IMR-90 (cell line): ENCODE results near the gene PRDM2. TPM values are rescaled to one million over a fixed set of nuclear protein-coding genes. Genes with fewer than 3 reads are reported as not detected.
A peak's percentile ranks its signal among the peaks of the same experiment; 100 is the strongest.

Source experiments
- ATAC-seq: fragments of 200-7000 bp; cut with Tn5 transposase; 2 replicates; pipeline ENCODE4 v1.9.1; 2020; ENCODE audit warnings: low read depth, mild to moderate bottlenecking, moderate library complexity
- BruUV-seq: library from RNA; stranded (reverse); fragments of 400-500 nt; replicated peaks from 2 replicates; lab custom pipeline; 2021; lab: Mats Ljungman, UMichigan
- CTCF ChIA-PET: fragments of 300-600 bp; formaldehyde crosslinking; extraction: SDS; loops from one replicate; lab custom pipeline; 2021; ENCODE audit warnings: antibody characterized with exemption; lab: Yijun Ruan, JAX
- POLR2A ChIA-PET: fragments of 300-600 bp; sonication (Branson Sonifier 250); formaldehyde crosslinking; loops from one replicate; lab custom pipeline; 2022; ENCODE audit warnings: antibody characterized with exemption; ENCODE audit not compliant: unreplicated experiment; lab: Charles Lee
- DNase-seq: peaks from one replicate; pipeline ENCODE4 v3.0.0; 2013
- H2AFZ ChIP-seq: replicated peaks from 2 replicates; pipeline ENCODE3; 2013; ENCODE audit warnings: low read length, mild to moderate bottlenecking; ENCODE audit not compliant: poor library complexity
- H2AK5ac ChIP-seq: 2 replicates; pipeline ENCODE4 v1.6.1; 2013; ENCODE audit warnings: low read depth, low read length, inconsistent platforms
- H2AK9ac ChIP-seq: replicated peaks from 2 replicates; pipeline ENCODE3; 2013; ENCODE audit warnings: mild to moderate bottlenecking, low read depth, low read length, moderate library complexity; ENCODE audit not compliant: poor library complexity
- H2BK120ac ChIP-seq: 2 replicates; pipeline ENCODE4 v1.6.1; 2013; ENCODE audit warnings: low read depth, low read length, inconsistent platforms
- H2BK15ac ChIP-seq: 3 replicates; pipeline ENCODE4 v1.6.1; 2013; ENCODE audit warnings: low read depth, low read length, inconsistent platforms
- H2BK20ac ChIP-seq: 2 replicates; pipeline ENCODE4 v1.6.1; 2013; ENCODE audit warnings: low read depth, mild to moderate bottlenecking, inconsistent platforms, low read length, moderate library complexity
- H2BK5ac ChIP-seq: 2 replicates; pipeline ENCODE4 v1.6.1; 2013; ENCODE audit warnings: mild to moderate bottlenecking, low read depth, low read length, inconsistent platforms; ENCODE audit not compliant: poor library complexity, severe bottlenecking
- H3K14ac ChIP-seq: replicated peaks from 2 replicates; pipeline ENCODE4 v1.6.1; 2013; ENCODE audit warnings: low read depth, low read length, inconsistent platforms
- H3K18ac ChIP-seq: 2 replicates; pipeline ENCODE4 v1.6.1; 2013; ENCODE audit warnings: low read depth, low read length, control low read depth
- H3K23ac ChIP-seq: 2 replicates; pipeline ENCODE4 v1.6.1; 2013; ENCODE audit warnings: low read depth, low read length, inconsistent platforms
- H3K27ac ChIP-seq: 2 replicates; pipeline ENCODE4 v1.5.1; 2013; ENCODE audit warnings: mild to moderate bottlenecking, control low read depth, low read length; ENCODE audit not compliant: insufficient read depth
- H3K27me3 ChIP-seq: 2 replicates; pipeline ENCODE4 v1.6.1; 2013; ENCODE audit warnings: low read length; ENCODE audit not compliant: control insufficient read depth, insufficient read depth
- H3K36me3 ChIP-seq: 2 replicates; pipeline ENCODE4 v1.6.1; 2013; ENCODE audit warnings: low read length, mixed read lengths; ENCODE audit not compliant: control insufficient read depth, insufficient read depth
- H3K4ac ChIP-seq: 2 replicates; pipeline ENCODE4 v1.6.1; 2013; ENCODE audit warnings: low read depth, low read length, inconsistent platforms
- H3K4me1 ChIP-seq: 2 replicates; pipeline ENCODE4 v1.6.1; 2013; ENCODE audit warnings: low read length, mixed read lengths; ENCODE audit not compliant: control insufficient read depth, insufficient read depth
- H3K4me2 ChIP-seq: 2 replicates; pipeline ENCODE4 v1.6.1; 2013; ENCODE audit warnings: low read depth, mild to moderate bottlenecking, control low read depth, low read length, moderate library complexity
- H3K4me3 ChIP-seq: 2 replicates; pipeline ENCODE4 v1.5.1; 2013; ENCODE audit warnings: low read depth, mild to moderate bottlenecking, control low read depth, low read length, moderate library complexity; ENCODE audit not compliant: insufficient read depth
- H3K56ac ChIP-seq: 2 replicates; pipeline ENCODE4 v1.6.1; 2013; ENCODE audit warnings: low read length, inconsistent platforms; ENCODE audit not compliant: insufficient read depth; ENCODE audit errors: extremely low read depth
- H3K79me1 ChIP-seq, 2 experiments: 2 replicates each; pipeline ENCODE4 v1.6.1; 2013; ENCODE audit warnings: low read length in 2 of 2, inconsistent platforms in 1 of 2, low read depth in 1 of 2
- H3K9ac ChIP-seq: 2 replicates; pipeline ENCODE4 v1.6.1; 2013; ENCODE audit warnings: low read depth, low read length, control low read depth
- H3K9me1 ChIP-seq: 2 replicates; pipeline ENCODE4 v1.6.1; 2013; ENCODE audit warnings: low read length, inconsistent platforms; ENCODE audit not compliant: insufficient read depth
- H3K9me3 ChIP-seq: 2 replicates; pipeline ENCODE4 v1.6.1; 2013; ENCODE audit warnings: low read length; ENCODE audit not compliant: control insufficient read depth, insufficient read depth
- H4K20me1 ChIP-seq: 2 replicates; pipeline ENCODE4 v1.6.1; 2013; ENCODE audit warnings: low read length, inconsistent platforms; ENCODE audit not compliant: insufficient read depth
- H4K5ac ChIP-seq: 2 replicates; pipeline ENCODE4 v1.6.1; 2013; ENCODE audit warnings: mild to moderate bottlenecking, low read depth, low read length, control low read depth
- H4K8ac ChIP-seq, 2 experiments: 2 replicates each; pipeline ENCODE4 v1.6.1; 2013; ENCODE audit warnings: low read depth in 2 of 2, low read length in 2 of 2, control low read depth in 1 of 2, inconsistent platforms in 1 of 2
- H4K91ac ChIP-seq: 2 replicates; pipeline ENCODE4 v1.6.1; 2013; ENCODE audit warnings: low read depth, low read length, inconsistent platforms; ENCODE audit not compliant: insufficient read depth
- FOS ChIP-seq: fragments of 150-350 bp; IDR thresholded peaks from 2 replicates; pipeline ENCODE4 v1.6.1; 2016; ENCODE audit warnings: low read depth, low read length
- MAFK ChIP-seq: IDR thresholded peaks from 2 replicates; pipeline ENCODE4 v1.6.1; 2012; ENCODE audit warnings: low read depth, low read length, improper control_type of control experiment
- MXI1 ChIP-seq: IDR thresholded peaks from 2 replicates; pipeline ENCODE4 v1.6.1; 2012; ENCODE audit warnings: low read depth, mild to moderate bottlenecking, low read length, moderate library complexity, borderline replicate concordance
- POLR2A ChIP-seq: IDR thresholded peaks from 2 replicates; pipeline ENCODE4 v1.6.1; 2012; ENCODE audit warnings: mild to moderate bottlenecking, low read depth, low read length
- RAD21 ChIP-seq: IDR thresholded peaks from 2 replicates; pipeline ENCODE4 v1.6.1; 2012; ENCODE audit warnings: low read length, improper control_type of control experiment
- RCOR1 ChIP-seq: IDR thresholded peaks from 2 replicates; pipeline ENCODE4 v1.6.1; 2012; ENCODE audit warnings: mild to moderate bottlenecking, low read length, improper control_type of control experiment; ENCODE audit not compliant: insufficient replicate concordance
- SMC3 ChIP-seq: fragments of 150-350 bp; IDR thresholded peaks from 2 replicates; pipeline ENCODE4 v1.6.1; 2016; ENCODE audit warnings: low read depth, mild to moderate bottlenecking, antibody characterized with exemption, low read length, moderate library complexity
- WGBS, 2 experiments: methylation state at CpG; one replicate each; pipeline versions ENCODE4 v1.1.5 to v1.1.7; 2013; ENCODE audit warnings: missing lambda C conversion rate in 2 of 2; ENCODE audit not compliant: insufficient read length in 1 of 2; ENCODE audit errors: extremely low coverage in 2 of 2; 5-methylcytosine and 5-hydroxymethylcytosine counted together
- dilution Hi-C: fragments of 300-500 bp; cut with HindIII; formaldehyde crosslinking; loops from one replicate; pipeline ENCODE4 v1.14.3; 2018; ENCODE audit warnings: low sequenced_read_pairs; ENCODE audit not compliant: unreplicated experiment
- in situ Hi-C: fragments of 300-500 bp; cut with MboI; formaldehyde crosslinking; loops from 3 replicates; pipeline ENCODE4 v1.14.3; 2019; ENCODE audit warnings: low sequenced_read_pairs, inconsistent platforms, mixed read lengths
- intact Hi-C: fragments of 100-400 bp; cut with micrococcal nuclease; formaldehyde crosslinking; loops from 2 replicates; pipeline ENCODE4 v1.10.0; 2022
- polyA plus RNA-seq, 3 experiments: library from polyadenylated mRNA; depleted of rRNA; stranded (reverse); fragments of >200 nt; gene quantifications; 2 replicates each; pipeline ENCODE4 v1.2.3, GENCODE V29; 2012; ENCODE audit warnings: low replicate concordance in 1 of 3
- total RNA-seq: library from RNA; depleted of rRNA; stranded (reverse); fragments of >200 nt; gene quantifications from 2 replicates; pipeline ENCODE4 v1.2.3, GENCODE V29; 2012
- TF ChIP-seq, protein P1 (sequence below): conservative IDR thresholded peaks from 2 replicates; pipeline ENCODE4 v1.5.1; 2012; ENCODE audit warnings: mild to moderate bottlenecking, low read depth, low read length, improper control_type of control experiment

The PRDM2 gene
- total and polyA plus RNA-seq, 2 of the 4 experiments (the other 2 are of a cell fraction) = 3.4 to 8.9 TPM

GRCh38 chr1:13813398-13814012, 113.5 kb downstream of the PRDM2 start:
- Histone ChIP-seq H3K9ac (no peak overlapping the region), H3K56ac (no peak overlapping the region), H4K8ac (no peak overlapping the region), H3K27me3 (no peaks in the 10 kb centered on the region), H3K27ac (no peak overlapping the region), H4K5ac (no peak overlapping the region), H3K9me1 (no peaks in the 10 kb centered on the region), H3K9me3 (no peaks in the 10 kb centered on the region), H2BK15ac (no peak overlapping the region), H2BK20ac (no peak overlapping the region), H3K4me3 (no peak overlapping the region), H3K23ac (no peak overlapping the region), H2BK120ac (no peak overlapping the region), H2AK5ac (no peak overlapping the region), H3K4ac (no peak overlapping the region), H3K4me2 (no peak overlapping the region), H4K20me1 (no peaks in the 10 kb centered on the region; the same call in 1 of the 2 replicates), H3K79me1 (no peaks in the 10 kb centered on the region), H4K91ac (no peak overlapping the region), H3K14ac (no peak overlapping the region), H2AFZ (peak overlapping the region; percentile 44), H3K18ac (no peak overlapping the region), H3K36me3 (no peaks in the 10 kb centered on the region), H2BK5ac (no peak overlapping the region), H2AK9ac (no peak overlapping the region), H3K4me1 (no peaks in the 10 kb centered on the region)
- BruUV-seq = no TSS peak
- ChIA-PET CTCF (no interaction called here), POLR2A (no interaction called here)
- DNase-seq (no peak), ATAC-seq (peak; percentile 59; the same call in 1 of the 2 replicates)
- in situ Hi-C loops = no loop called here
- dilution Hi-C loops = no loop called here
- WGBS, 2 experiments = 83% methylated on average over 1 of the region's 17 CpGs; no CpG with 5 or more reads in 1 of the 2 experiments
- TF ChIP-seq FOS = no peak
- no peak for TF ChIP-seq POLR2A
- TF ChIP-seq MXI1 = no peak
- peak; percentile 53 for TF ChIP-seq SMC3
- no peak for TF ChIP-seq RCOR1
- TF ChIP-seq, protein P1, sequence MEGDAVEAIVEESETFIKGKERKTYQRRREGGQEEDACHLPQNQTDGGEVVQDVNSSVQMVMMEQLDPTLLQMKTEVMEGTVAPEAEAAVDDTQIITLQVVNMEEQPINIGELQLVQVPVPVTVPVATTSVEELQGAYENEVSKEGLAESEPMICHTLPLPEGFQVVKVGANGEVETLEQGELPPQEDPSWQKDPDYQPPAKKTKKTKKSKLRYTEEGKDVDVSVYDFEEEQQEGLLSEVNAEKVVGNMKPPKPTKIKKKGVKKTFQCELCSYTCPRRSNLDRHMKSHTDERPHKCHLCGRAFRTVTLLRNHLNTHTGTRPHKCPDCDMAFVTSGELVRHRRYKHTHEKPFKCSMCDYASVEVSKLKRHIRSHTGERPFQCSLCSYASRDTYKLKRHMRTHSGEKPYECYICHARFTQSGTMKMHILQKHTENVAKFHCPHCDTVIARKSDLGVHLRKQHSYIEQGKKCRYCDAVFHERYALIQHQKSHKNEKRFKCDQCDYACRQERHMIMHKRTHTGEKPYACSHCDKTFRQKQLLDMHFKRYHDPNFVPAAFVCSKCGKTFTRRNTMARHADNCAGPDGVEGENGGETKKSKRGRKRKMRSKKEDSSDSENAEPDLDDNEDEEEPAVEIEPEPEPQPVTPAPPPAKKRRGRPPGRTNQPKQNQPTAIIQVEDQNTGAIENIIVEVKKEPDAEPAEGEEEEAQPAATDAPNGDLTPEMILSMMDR = peak; percentile 53
- TF ChIP-seq RAD21 = peak; percentile 52
- TF ChIP-seq MAFK = no peak
- intact Hi-C loops = no loop called here
